ENCODE results near the gene AGFG2. TPM values are rescaled to one million over a fixed set of nuclear protein-coding genes. Genes with fewer than 3 reads are reported as not detected.
A peak's percentile ranks its signal among the peaks of the same experiment; 100 is the strongest.

AGFG2 gene
- total and polyA plus RNA-seq, 10 of the 15 experiments (the other 5 are each of a cell fraction or from before 2014, with no cell fraction given): 0.90 to 71.5 (median 25.4) TPM

DNA sequence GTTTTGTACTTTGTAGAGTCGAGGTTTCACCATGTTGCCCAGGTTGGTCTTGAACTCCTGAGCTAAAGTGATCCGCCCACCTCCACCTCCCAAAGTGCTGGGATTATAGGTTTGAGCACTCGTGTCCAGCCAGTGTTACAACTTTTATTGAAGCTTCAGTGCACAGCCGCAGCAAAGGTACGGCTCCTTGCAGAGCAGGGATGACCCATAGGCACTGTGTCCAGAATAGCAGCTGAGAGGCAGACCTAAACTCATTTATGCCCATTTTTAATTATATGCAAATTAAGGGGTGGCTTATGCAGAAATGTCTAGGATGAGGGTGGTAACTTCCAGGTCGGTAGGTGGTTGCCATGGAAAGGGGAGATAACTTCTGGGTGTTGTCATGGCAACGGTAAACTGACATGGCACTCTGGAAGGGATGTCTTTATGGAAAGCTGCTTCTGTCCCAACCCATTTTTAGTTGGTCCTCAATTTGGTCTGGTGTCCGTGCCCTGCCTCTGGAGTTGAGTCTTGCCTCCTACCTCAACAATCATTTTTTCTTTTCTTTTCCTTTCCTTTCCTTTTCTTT is 32.6 kb upstream of the AGFG2 start:
- no peak overlapping the region for H3K4me2 ChIP-seq (ENCODE audit: control insufficient read depth, insufficient read depth)
- DNase-seq (ENCODE audit: low read depth, low spot score): no peak
- in situ Hi-C loops (cut with MboI): no loop called here
- no peak for ATAC-seq
- no peak for TF ChIP-seq NRF1 (conservative IDR thresholded peaks at IDR 0.05; ENCODE audit: low read depth, low read length)
- peak; percentile 79 for TF ChIP-seq BMI1 (IDR thresholded peaks at IDR 0.05; ENCODE audit: borderline replicate concordance)
- TF ChIP-seq TBL1XR1 (IDR thresholded peaks at IDR 0.05; ENCODE audit: low read depth, low read length): no peak
- no peak for TF ChIP-seq HDAC6 (IDR thresholded peaks at IDR 0.05; ENCODE audit: unreplicated experiment)
- TF ChIP-seq, protein P1, sequence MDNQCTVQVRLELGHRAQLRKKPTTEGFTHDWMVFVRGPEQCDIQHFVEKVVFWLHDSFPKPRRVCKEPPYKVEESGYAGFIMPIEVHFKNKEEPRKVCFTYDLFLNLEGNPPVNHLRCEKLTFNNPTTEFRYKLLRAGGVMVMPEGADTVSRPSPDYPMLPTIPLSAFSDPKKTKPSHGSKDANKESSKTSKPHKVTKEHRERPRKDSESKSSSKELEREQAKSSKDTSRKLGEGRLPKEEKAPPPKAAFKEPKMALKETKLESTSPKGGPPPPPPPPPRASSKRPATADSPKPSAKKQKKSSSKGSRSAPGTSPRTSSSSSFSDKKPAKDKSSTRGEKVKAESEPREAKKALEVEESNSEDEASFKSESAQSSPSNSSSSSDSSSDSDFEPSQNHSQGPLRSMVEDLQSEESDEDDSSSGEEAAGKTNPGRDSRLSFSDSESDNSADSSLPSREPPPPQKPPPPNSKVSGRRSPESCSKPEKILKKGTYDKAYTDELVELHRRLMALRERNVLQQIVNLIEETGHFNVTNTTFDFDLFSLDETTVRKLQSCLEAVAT (IDR thresholded peaks at IDR 0.05): no peak
- TF ChIP-seq SMC3 (IDR thresholded peaks at IDR 0.05; ENCODE audit: borderline replicate concordance, low read length): no peak
- POLR2A ChIA-PET: interaction anchor here (0.7 to 1.6 kb wide), 3 partner anchors 9 to 786 kb away, joined by 3 to 5 read pairs (median 3); partner anchors contain the start of gene AGFG2
- H3K9me3 ChIP-seq (replicated peaks; ENCODE audit: control insufficient read depth, insufficient read depth, low read length): no peaks in the 10 kb centered on the region
- H2AFZ ChIP-seq (ENCODE audit: control insufficient read depth, low read depth, low read length): no peak overlapping the region
- 64% methylated on average over 8 of the region's 8 CpGs for WGBS (ENCODE audit: insufficient coverage, insufficient replicate concordance, low lambda C conversion rate, missing lambda C conversion rate)
- BruUV-seq (replicated peaks): no TSS peak
- no peaks in the 10 kb centered on the region for H3K27me3 ChIP-seq (replicated peaks in 1 of 2; ENCODE audit: control insufficient read depth in 2 of 2, insufficient read depth in 2 of 2, low read length in 1 of 2)
- CTCF ChIA-PET: interaction anchor here (0.6 to 1.5 kb wide), 4 partner anchors 11 to 593 kb away, joined by 3 to 5 read pairs (median 4); no protein-coding TSS in a partner anchor
- intact Hi-C loops (cut with micrococcal nuclease; ENCODE audit: unreplicated experiment): no loop called here
- no peak overlapping the region for H3K4me3 ChIP-seq
- no peaks in the 10 kb centered on the region for H3K79me2 ChIP-seq (ENCODE audit: control insufficient read depth, insufficient read depth, low read length)
- H3K36me3 ChIP-seq (ENCODE audit: control insufficient read depth in 2 of 2, insufficient read depth in 2 of 2, low read length in 1 of 2): no peaks in the 10 kb centered on the region
- H3K4me1 ChIP-seq (ENCODE audit: control insufficient read depth, insufficient read depth, low read length): no peaks in the 10 kb centered on the region; the same call in 1 of the 2 replicates
- RAD21 ChIA-PET (ENCODE audit: unreplicated experiment): interaction anchor here (0.7 to 1.4 kb wide), 2 partner anchors 53 to 494 kb away, joined by 3 to 6 read pairs; no protein-coding TSS in a partner anchor
- no peak overlapping the region for H3K27ac ChIP-seq (ENCODE audit: control insufficient read depth, insufficient read depth)
- no peak overlapping the region for H3K9ac ChIP-seq (ENCODE audit: control insufficient read depth, insufficient read depth, low read length)
- SMC1A ChIA-PET (ENCODE audit: uncharacterized antibody, unreplicated experiment): interaction anchor here (0.6 to 1.3 kb wide), 4 partner anchors 10 to 54 kb away, joined by 3 read pairs; no protein-coding TSS in a partner anchor
- H4K20me1 ChIP-seq (ENCODE audit: control insufficient read depth, insufficient read depth): no peaks in the 10 kb centered on the region
- FAIRE-seq: no peak

Data from GM12878 (cell line).